CD4-positive, alpha-beta T cell treated with Interleukin-15 for 4 hours (primary cell): Measurements from ENCODE around the gene RAB7A.
"Not testable (repeated sequence)": the region's sequence is repeated elsewhere in the genome, so short reads cannot be mapped to it uniquely, and the experiment has no call there.

Experiments
- DNase-seq: peaks from one replicate; pipeline ENCODE4 v3.0.0-alpha.2; 2020; ENCODE audit warnings: low spot score

Gene RAB7A

GRCh38 chr3:128760881-128761280 lies 34.9 kb downstream of the RAB7A start:
- DNase-seq: no peak

DNA sequence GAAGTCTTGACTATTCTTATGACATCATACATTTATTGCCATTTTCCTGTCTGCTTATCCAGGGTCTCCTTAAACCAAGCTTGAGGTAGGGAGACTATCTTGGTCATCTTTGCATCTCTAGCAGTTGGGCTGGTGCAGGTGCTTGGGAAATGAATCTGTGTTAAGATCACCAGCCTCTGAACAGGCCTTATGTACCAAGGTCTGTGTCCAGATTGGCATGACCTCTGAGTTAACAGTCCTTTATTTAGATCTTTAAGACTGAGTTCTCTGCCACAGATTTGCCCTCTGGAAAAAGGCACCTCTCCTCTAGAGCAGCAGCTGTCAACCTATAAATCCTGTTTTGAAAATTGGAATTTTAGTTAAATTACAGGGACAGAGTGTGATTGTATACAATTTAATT lies 35.4 kb downstream of the RAB7A start:
- no peak for DNase-seq

- peak; percentile 16 for DNase-seq
Measured at GRCh38 chr3:128763967-128764366, 38.0 kb downstream of the RAB7A start.

GRCh38 chr3:128764863-128765262 lies 38.9 kb downstream of the RAB7A start:
- no peak for DNase-seq

DNA sequence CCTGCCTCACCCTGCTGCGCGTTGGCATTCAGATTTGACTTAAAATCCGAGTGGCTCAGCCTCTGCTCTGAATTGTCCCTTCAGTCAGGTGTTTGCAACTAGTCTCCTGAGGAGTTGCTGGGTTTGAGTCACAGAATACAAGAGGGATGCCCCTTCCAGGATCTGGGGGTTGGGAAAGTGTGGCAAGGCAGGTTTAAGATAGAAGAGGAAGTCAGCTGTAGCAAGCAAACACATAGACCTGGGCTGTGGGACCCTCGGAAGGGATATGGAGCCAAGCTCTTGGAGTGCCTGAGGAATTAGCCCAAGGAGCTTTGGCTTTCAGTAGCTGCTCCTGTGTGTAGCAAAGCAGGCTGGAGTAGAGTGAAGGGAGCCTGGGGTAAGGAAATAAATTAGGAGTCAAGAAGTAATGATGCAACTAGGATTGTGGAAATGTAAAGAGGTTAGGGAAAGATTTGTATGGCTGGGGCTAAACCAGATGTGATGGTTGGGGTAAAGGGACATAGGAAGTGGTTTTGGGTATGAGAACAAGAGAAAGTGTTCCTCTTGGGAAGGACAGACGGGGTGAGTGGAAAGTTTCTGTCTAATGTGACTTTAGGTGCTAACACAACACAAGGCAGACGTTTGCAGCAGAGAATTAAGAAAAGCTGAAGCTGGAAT lies 41.2 kb downstream of the RAB7A start:
- DNase-seq: no peak

GRCh38 chr3:128768471-128768870 lies 42.5 kb downstream of the RAB7A start:
- no peak for DNase-seq

DNA sequence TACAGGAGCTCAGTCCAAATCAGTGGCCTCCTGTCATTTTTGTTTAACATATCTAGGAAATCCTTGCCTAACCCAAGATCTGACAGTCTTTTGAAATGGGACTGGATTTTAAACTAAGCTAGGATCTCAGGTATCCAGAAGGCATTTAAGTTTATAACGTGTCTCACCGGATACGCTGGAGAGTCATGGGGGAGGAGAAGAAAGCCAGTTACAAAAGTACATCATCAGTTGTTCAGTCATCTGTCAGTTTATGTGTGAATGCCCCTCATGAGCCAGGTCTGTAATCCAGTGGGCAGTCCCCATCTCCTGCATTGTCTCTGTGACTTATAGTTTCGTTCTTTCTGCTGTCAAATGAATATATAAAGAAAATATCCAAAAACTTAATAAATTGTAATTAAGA lies 44.4 kb downstream of the RAB7A start:
- DNase-seq: no peak

- DNase-seq: not testable (repeated sequence)
Measured at GRCh38 chr3:128773189-128773588, 47.2 kb downstream of the RAB7A start.

GRCh38 chr3:128773592-128773991 lies 47.6 kb downstream of the RAB7A start:
- DNase-seq: not testable (repeated sequence)

- DNase-seq: no peak
Measured at GRCh38 chr3:128775241-128775640, 49.3 kb downstream of the RAB7A start.

DNA sequence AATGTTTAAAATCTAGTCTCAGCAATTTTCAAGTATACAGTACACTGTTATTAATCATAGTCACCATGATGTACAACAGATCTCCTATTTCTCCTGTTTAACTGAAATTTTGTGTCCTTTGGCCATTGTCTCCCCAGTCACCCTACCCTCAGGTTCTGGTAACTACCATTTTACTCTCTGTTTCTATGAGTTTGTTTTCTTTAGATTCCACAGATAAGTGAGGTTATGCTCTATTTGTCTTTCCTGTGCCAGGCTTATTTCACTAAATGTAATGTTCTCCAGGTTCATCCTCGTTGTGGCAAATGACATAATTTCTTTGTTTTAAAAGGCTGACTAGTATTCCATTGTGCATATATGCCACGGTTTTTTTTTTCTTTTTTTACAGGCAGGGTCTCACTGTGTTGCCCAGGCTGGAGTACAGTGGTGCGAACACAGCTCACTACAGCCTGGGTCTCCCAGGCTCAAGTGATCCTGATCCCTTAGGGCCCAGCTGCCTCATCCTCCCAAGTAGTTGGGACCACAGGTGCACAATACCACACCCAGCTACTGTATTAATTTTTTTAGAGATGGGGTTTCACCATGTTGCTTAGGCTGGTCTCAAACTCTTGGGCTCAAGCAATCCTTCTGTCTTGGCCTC lies 50.0 kb downstream of the RAB7A start:
- DNase-seq: no peak

GRCh38 chr3:128780101-128780837 lies 54.3 kb downstream of the RAB7A start:
- no peak for DNase-seq

GRCh38 chr3:128781164-128781563 lies 55.2 kb downstream of the RAB7A start:
- no peak for DNase-seq

DNA sequence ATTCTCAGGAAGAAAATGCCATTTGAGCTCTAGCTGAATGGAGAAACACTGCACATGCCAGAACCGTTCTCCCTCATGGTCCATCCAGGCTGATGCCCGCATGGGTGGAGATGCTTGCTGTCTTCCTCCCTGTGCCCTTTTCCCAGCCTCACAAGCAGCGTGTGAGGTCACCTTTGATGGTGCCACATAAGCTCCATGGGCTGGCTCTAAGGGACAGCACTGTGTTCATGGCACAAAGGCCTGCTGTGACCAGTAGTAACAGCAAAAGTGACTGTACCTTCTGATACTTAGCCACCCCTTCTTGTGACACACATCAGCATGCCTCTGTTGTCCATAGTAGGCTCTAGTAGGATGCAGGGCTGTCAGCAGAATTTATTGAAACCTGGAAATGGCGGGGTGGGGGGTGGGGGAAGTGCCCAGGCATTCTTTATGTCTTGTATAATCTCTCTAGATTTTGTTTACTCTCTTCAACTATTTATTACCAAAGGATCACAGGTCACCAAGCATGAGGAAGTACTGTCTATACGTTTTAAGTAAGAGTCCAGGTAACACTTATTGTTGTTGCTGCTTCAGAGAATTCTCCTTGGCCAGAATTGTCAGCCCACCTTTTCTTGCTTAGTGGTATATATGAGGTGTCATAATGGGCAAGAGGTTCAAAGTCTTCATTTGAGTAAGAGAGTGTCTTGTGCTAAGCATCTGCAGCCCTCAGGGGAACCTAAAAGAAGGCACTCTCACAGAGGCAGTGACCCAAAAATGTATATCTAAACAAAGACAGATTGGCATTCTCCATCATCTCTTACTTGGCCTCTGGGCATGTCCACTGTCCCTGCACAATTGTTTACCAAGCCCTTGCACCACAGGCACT lies 56.5 kb downstream of the RAB7A start:
- DNase-seq: no peak

GRCh38 chr3:128783774-128784173 lies 57.8 kb downstream of the RAB7A start:
- DNase-seq: no peak

DNA sequence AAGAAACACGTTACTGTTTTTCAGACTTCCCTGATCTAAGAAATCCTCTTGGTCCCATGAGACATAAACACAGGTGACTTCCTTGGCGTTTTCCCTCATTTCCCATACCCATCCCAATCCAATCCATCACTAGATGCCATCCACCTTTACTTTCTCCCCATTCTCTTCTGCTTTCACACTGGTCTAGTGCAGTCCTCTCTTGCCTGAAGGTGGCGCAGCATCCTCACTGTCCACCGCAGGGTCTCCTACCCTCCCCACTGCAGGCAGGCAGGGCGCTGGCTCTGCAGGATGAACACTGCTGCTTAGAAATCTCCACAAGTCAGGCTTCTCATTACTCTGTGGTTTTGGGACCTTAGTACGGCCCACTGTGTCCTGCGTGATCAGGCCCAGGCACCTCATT lies 58.2 kb downstream of the RAB7A start:
- DNase-seq: peak; percentile 45

GRCh38 chr3:128784843-128785242 lies 58.9 kb downstream of the RAB7A start:
- no peak for DNase-seq

DNA sequence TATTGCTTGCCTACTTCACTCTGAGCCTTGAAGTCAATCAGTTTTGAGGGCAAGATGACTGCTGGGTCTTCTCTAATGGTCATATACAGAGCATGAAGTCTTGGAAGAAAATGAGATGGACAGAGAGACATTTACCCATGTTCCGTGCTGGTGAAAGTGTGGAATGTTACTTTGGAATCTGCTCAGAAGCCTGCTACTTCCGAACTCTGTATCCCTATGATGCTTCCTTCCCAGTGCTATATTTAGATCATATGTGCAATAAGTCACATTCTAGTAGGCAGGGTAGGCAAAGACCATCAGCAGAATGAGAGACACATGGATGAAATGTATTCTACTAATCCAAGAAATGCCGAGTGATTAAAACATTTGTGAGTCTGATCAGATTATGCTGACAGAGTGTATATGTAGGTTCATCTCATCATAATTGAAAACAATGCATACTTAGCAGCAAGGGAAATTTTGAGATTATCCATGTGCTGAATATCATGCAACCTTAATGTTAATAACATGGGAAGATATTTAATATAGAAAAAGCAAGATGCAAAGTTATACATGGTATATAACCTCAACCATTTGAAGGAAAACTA lies 60.5 kb downstream of the RAB7A start:
- no peak for DNase-seq

DNA sequence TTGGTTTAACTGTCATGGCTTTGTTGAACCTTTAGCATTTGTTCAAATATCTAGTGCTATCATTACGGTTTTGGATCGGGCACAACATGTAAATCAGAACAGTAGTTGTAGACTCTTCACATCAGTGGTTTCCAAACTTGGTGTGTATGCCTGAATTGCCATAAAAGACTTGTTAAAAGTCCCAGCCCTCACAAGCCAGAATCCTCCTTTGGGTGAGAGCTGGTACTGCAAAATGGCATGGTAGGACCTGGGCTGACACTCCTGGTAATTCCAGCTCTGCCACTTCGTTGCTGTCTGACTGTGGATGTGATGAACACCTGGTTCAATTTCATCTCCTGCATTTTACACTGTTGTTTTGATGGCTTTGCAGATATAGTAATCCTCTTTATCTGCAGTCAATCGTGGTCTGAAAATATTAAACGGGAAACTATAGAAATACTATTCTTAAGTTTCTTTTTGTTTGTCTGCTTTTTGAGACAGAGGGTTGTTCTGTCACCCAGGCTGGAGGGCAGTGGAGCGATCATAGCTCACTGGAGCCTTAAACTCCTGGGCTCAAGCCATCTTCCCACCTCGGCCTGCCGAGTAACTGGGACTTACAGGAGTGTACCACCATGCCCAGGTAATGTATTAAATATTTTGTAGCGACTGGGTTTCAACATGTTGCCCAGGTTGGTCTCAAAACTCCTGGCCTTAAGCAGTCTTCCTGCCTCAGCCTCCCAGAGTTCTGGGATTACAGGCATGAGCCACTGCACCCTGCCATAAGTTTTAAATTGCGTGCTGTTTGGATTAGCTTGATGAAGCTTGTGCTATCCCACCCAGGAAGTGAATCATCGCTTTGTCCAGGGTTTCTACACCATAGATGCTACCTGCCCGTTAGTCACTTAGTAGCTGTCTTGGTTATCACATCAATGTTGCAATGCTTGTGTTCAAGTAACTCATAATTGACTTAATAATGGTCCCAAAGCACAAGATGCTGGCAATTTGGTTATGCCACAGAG lies 61.6 kb downstream of the RAB7A start:
- peak; percentile 65 for DNase-seq

GRCh38 chr3:128788268-128788869 lies 62.4 kb downstream of the RAB7A start:
- no peak for DNase-seq
